22Rv1 (cell line): ENCODE data around the gene NUDT10.

Source experiments
- H3K27ac ChIP-seq: fragments of 450-650 bp; 2 replicates; pipeline ENCODE4 v1.5.1; 2017
- ZFX ChIP-seq: fragments of 450-650 bp; IDR thresholded peaks from 2 replicates; pipeline ENCODE4 v1.6.1; 2017; ENCODE audit warnings: antibody characterized with exemption, borderline replicate concordance
- TF ChIP-seq, protein P1 (sequence below): fragments of 450-650 bp; IDR thresholded peaks from 2 replicates; pipeline ENCODE4 v1.5.1; 2017; ENCODE audit warnings: mild to moderate bottlenecking

NUDT10 gene

DNA sequence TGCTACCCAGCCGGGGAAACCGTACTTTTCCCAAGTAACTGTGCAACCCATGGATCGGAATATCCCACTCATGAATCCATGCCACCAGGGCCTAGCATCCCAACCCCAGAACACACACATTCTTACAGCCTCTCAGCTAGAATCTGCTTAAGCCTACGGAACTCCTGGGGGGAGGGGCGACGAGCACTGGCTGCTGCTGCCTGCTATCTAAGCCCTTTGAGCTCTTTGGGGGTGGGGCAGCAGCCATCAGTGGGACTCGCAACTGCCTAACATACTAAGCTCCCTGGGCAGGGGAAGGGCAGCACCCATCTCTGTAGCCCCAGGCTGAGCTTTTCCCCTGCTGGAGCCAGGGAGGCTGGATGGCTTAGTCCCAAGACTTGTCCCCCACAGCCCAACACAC is 28.6 kb downstream of the NUDT10 start:
- TF ChIP-seq, protein P1, sequence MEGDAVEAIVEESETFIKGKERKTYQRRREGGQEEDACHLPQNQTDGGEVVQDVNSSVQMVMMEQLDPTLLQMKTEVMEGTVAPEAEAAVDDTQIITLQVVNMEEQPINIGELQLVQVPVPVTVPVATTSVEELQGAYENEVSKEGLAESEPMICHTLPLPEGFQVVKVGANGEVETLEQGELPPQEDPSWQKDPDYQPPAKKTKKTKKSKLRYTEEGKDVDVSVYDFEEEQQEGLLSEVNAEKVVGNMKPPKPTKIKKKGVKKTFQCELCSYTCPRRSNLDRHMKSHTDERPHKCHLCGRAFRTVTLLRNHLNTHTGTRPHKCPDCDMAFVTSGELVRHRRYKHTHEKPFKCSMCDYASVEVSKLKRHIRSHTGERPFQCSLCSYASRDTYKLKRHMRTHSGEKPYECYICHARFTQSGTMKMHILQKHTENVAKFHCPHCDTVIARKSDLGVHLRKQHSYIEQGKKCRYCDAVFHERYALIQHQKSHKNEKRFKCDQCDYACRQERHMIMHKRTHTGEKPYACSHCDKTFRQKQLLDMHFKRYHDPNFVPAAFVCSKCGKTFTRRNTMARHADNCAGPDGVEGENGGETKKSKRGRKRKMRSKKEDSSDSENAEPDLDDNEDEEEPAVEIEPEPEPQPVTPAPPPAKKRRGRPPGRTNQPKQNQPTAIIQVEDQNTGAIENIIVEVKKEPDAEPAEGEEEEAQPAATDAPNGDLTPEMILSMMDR: no peak
- TF ChIP-seq ZFX: no peak
- H3K27ac ChIP-seq: no peak overlapping the region

DNA sequence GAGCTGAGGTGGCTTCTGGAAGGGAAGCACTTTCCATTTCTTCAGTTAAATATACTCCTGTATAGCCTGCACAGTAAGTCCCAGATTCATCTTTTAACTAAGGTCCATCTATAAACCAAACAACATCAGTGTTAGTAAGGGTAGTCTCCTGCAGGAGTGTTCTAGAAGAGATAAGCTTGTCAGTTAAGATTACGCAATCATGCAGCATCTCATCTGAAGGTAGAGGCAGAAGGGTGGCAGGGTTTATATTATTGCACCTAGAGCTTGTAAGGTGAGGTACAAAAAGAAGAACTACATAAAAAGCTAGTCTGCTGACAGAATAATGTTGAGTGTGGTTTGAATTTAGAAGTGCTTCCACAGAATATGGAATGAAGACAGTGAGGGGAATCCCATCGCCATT is 44.0 kb downstream of the NUDT10 start:
- no peak for TF ChIP-seq ZFX
- TF ChIP-seq, protein P1: no peak
- no peak overlapping the region for H3K27ac ChIP-seq
